Panc1 (cell line): ENCODE data around the gene PPP1R13L. TPM values are rescaled to one million over a fixed set of nuclear protein-coding genes. Genes with fewer than 3 reads are reported as not detected.

Source experiments
- ATAC-seq: fragments of 200-7000 bp; cut with Tn5 transposase; 2 replicates; pipeline ENCODE4 v1.9.1; 2020; ENCODE audit warnings: mild to moderate bottlenecking, moderate library complexity
- BruUV-seq: library from RNA; stranded (reverse); fragments of 400-500 nt; replicated peaks from 2 replicates; lab custom pipeline; 2021; lab: Mats Ljungman, UMichigan
- CTCF ChIA-PET: fragments of 300-600 bp; sonication (Branson Sonifier 250); formaldehyde crosslinking; loops from one replicate; lab custom pipeline; 2022; ENCODE audit warnings: antibody characterized with exemption; lab: Charles Lee
- POLR2A ChIA-PET: fragments of 300-600 bp; sonication (Branson Sonifier 250); formaldehyde crosslinking; loops from one replicate; lab custom pipeline; 2022; ENCODE audit warnings: antibody characterized with exemption; lab: Charles Lee
- DNase-seq: peaks from one replicate; pipeline ENCODE4 v3.0.0-alpha.2; 2010; ENCODE audit warnings: low read depth, low spot score
- H3K27ac ChIP-seq: 2 replicates; pipeline ENCODE4 v1.5.1; 2011; ENCODE audit warnings: mild to moderate bottlenecking, low read length, inconsistent platforms
- H3K27me3 ChIP-seq: fragments of 200-500 bp; sonication (Bioruptor generic); 2 replicates; pipeline ENCODE4 v1.6.0; 2014; ENCODE audit warnings: low read length, inconsistent platforms; ENCODE audit not compliant: control insufficient read depth, insufficient read depth
- H3K36me3 ChIP-seq: fragments of 200-500 bp; sonication (Bioruptor generic); 2 replicates; pipeline ENCODE4 v1.5.1; 2014; ENCODE audit warnings: inconsistent platforms, mild to moderate bottlenecking, low read length, moderate library complexity; ENCODE audit not compliant: control insufficient read depth, insufficient read depth
- H3K4me1 ChIP-seq: 2 replicates; pipeline ENCODE4 v1.5.1; 2011; ENCODE audit warnings: inconsistent platforms, mild to moderate bottlenecking, low read length, moderate library complexity; ENCODE audit not compliant: control insufficient read depth, insufficient read depth
- H3K4me3 ChIP-seq, 2 experiments: 2 replicates each; pipeline ENCODE4 v1.5.1; 2011 to 2012; ENCODE audit warnings: low read depth in 2 of 2, low read length in 2 of 2, mild to moderate bottlenecking in 2 of 2, inconsistent platforms in 1 of 2, moderate library complexity in 1 of 2
- H3K9me3 ChIP-seq: fragments of 200-500 bp; sonication (Bioruptor generic); 2 replicates; pipeline ENCODE4 v1.5.1; 2014; ENCODE audit warnings: low read depth, mild to moderate bottlenecking, inconsistent platforms, low read length, moderate library complexity; ENCODE audit not compliant: control insufficient read depth, insufficient read depth
- CTCF ChIP-seq: fragments of 450-650 bp; IDR thresholded peaks from 2 replicates; pipeline ENCODE4 v1.5.1; 2017; ENCODE audit warnings: mild to moderate bottlenecking
- POLR2AphosphoS5 ChIP-seq: IDR thresholded peaks from 2 replicates; pipeline ENCODE4 v1.6.1; 2012; ENCODE audit warnings: mild to moderate bottlenecking, low read depth, low read length, moderate library complexity
- REST ChIP-seq, 2 experiments: IDR thresholded peaks; 2 replicates each; pipeline ENCODE4 v1.6.1; 2011 to 2012; ENCODE audit warnings: low read depth in 2 of 2, control low read depth in 1 of 2, low read length in 1 of 2, mild to moderate bottlenecking in 1 of 2, moderate library complexity in 1 of 2; ENCODE audit not compliant: insufficient read depth in 1 of 2
- SIN3A ChIP-seq: IDR thresholded peaks from 2 replicates; pipeline ENCODE4 v1.6.1; 2012; ENCODE audit warnings: low read depth, mild to moderate bottlenecking, low read length, moderate library complexity, borderline replicate concordance; ENCODE audit not compliant: insufficient read depth
- TCF7L2 ChIP-seq: IDR thresholded peaks from 2 replicates; pipeline ENCODE4 v1.6.1; 2011; ENCODE audit warnings: mild to moderate bottlenecking, low read depth, low read length, inconsistent platforms
- in situ Hi-C: cut with HindIII; loops from 2 replicates; pipeline ENCODE4 v1.10.0; 2016; ENCODE audit warnings: low sequenced_read_pairs, low pct_unique_long_range_greater_than_20kb
- intact Hi-C: fragments of 100-400 bp; cut with micrococcal nuclease; formaldehyde crosslinking; loops from one replicate; pipeline ENCODE4 v1.10.0; 2022; ENCODE audit not compliant: unreplicated experiment
- total RNA-seq: library from RNA; stranded (reverse); gene quantifications from one replicate; pipeline ENCODE4 v1.2.1, GENCODE V29; 2021; ENCODE audit not compliant: unreplicated experiment

Gene PPP1R13L
- total RNA-seq, 1 experiment from 2014 or later, result 39.1 TPM

- in situ Hi-C loops, result no loop called here
- Histone ChIP-seq H3K4me3 (no peak overlapping the region), H3K27ac (no peak overlapping the region), H3K4me1 (no peaks in the 10 kb centered on the region), H3K36me3 (no peaks in the 10 kb centered on the region), H3K9me3 (no peaks in the 10 kb centered on the region), H3K27me3 (no peaks in the 10 kb centered on the region)
- intact Hi-C loops, result no loop called here
- POLR2A ChIA-PET, result no interaction called here
- CTCF ChIA-PET, result no interaction called here
- no TSS peak for BruUV-seq
- ATAC-seq (no peak), DNase-seq (no peak)
- no peak for TF ChIP-seq POLR2AphosphoS5
- TF ChIP-seq TCF7L2, result no peak
- TF ChIP-seq CTCF, result no peak
- no peak for TF ChIP-seq REST (IDR thresholded peaks at IDR 0.05; ENCODE audit: insufficient read depth in 1 of 2, low read depth in 2 of 2, low read length in 1 of 2)
- TF ChIP-seq SIN3A, result no peak
Observed at GRCh38 chr19:45362291-45362690, 42.6 kb downstream of the PPP1R13L start.

- no peaks in the 10 kb centered on the region for H3K27me3 ChIP-seq
- ChIA-PET CTCF (no interaction called here), POLR2A (no interaction called here)
- H3K36me3 ChIP-seq, result no peaks in the 10 kb centered on the region
- BruUV-seq, result no TSS peak
- no peak overlapping the region for H3K4me3 ChIP-seq
- in situ Hi-C loops, result no loop called here
- TF ChIP-seq POLR2AphosphoS5 (no peak), REST (IDR thresholded peaks at IDR 0.05; ENCODE audit: insufficient read depth in 1 of 2, low read depth in 2 of 2, low read length in 1 of 2) (no peak), CTCF (no peak), TCF7L2 (no peak), SIN3A (no peak)
- H3K4me1 ChIP-seq, result no peaks in the 10 kb centered on the region
- ATAC-seq (no peak), DNase-seq (no peak)
- no peaks in the 10 kb centered on the region for H3K9me3 ChIP-seq
- no peak overlapping the region for H3K27ac ChIP-seq
- intact Hi-C loops, result no loop called here
Observed at GRCh38 chr19:45361608-45362007, 43.3 kb downstream of the PPP1R13L start.
